GM18526 (cell line): ENCODE data around the gene HRH3.

Source experiments
- POLR2A ChIP-seq: IDR thresholded peaks from 3 replicates; pipeline ENCODE4 v1.6.1; 2011; ENCODE audit not compliant: insufficient read length; ENCODE audit errors: extremely low read depth

Gene HRH3

GRCh38 chr20:62219992-62220665 lies at the start of gene HRH3:
Gene HRH3, minus strand, starts transcription at chr20:62220278. Its CDS starts 308 bp downstream, at chr20:62219970.
- TF ChIP-seq POLR2A = no peak

DNA sequence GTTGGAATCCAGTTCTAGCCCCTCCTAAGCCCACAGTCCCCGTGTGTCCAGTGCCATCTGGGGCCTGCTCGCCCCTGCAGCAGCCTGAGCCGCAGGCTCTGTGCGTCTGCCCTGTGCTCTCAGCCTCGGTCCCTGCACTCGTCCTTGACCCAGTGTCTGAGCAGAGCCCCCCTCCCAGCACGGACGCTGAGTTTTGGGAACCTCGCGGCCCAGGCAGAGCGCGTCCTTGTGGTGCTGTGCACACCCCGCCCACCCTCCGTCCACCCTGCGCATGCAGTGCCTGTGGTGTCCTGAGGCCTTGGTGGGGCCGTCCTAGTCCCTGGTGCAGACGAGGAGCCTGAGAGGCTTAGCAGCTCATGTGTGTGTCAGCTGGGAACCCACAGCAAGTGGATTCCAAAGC lies 49.8 kb upstream of the HRH3 start:
- TF ChIP-seq POLR2A = no peak

- TF ChIP-seq POLR2A = no peak
Observed at GRCh38 chr20:62269378-62269777, 49.3 kb upstream of the HRH3 start.

- TF ChIP-seq POLR2A = no peak
Observed at GRCh38 chr20:62268228-62268900, 48.3 kb upstream of the HRH3 start.

DNA sequence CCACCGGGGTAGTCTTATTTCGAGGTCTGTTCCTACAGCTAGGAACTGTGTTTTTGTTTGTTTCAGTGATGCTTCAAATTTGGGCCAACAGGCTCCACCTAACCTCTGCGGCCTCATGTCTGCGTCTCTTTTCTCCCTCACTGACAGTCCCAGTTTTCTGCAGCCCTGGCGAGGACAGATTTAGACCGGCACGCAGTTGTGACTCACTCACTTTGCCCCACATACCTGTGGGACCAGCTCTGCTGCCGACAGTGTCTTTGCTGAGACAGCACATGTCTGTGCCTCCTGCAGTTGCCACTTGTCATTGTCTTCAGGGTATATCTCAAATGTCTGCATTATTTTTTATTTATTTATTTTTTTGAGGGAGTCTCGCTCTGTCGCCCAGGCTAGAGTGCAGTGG lies 47.5 kb upstream of the HRH3 start:
- TF ChIP-seq POLR2A = no peak

GRCh38 chr20:62266851-62267250 lies 46.8 kb upstream of the HRH3 start:
- TF ChIP-seq POLR2A = no peak

- no peak for TF ChIP-seq POLR2A
Observed at GRCh38 chr20:62266340-62266739, 46.3 kb upstream of the HRH3 start.

- no peak for TF ChIP-seq POLR2A
Observed at GRCh38 chr20:62265365-62265764, 45.3 kb upstream of the HRH3 start.

DNA sequence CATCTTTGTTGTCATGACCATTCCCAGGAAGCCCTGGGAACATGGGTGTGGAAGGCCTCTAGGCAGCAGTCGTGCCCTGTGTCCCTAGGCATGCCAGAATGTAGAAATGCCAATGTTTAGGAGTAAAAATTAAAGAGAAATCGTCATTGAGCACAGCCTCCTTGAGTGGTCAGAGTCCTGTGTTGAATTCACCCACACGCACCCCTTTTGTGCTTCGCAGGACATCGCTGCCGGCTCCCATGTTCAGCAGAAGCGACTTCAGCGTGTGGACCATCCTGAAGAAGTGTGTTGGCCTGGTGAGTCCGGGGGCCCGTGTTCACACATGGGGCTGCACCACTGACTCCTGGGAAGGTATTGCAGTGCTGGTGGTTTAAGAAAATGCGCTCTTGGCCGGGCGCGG lies 43.3 kb upstream of the HRH3 start:
- no peak for TF ChIP-seq POLR2A

GRCh38 chr20:62262064-62262463 lies 42.0 kb upstream of the HRH3 start:
- TF ChIP-seq POLR2A = no peak

- TF ChIP-seq POLR2A = no peak
Observed at GRCh38 chr20:62259294-62259565, 39.2 kb upstream of the HRH3 start.

DNA sequence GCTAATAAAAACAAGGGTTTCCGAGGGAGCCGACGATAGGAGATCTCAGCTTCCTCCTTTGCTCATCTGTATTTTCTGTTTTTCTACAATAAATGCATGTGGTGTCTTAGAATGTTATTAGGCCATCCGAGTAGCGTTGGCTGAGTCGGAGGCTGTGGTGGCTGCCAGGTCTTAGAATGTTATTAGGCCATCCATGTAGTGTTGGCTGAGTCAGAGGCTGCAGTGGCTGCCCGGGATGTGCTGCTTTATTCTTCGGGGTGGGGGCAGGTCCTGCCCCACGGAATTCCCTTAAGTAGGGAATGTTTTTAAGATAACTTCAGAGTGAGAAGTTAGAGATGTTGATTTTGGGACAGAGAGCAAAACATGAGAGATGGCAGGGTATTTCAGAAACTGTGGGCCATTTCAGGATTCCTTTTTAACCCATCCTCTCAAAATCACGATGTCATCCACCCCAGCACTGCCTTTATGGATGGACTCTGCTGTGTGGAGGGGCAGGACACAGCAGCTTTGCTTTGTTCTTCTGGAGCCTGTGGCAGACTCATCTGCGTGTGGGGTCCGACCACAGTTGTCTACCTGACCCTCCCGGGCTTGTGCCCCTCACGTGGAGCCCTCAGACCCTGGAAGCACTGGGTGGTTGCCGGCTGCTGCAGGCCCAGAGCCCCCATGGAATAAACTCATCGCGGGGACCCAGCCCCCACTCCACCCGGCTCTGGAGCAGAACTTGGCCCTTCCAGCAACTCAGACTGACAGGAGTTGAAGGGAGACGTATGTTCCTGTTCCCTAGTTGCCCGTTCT lies 38.6 kb upstream of the HRH3 start:
- TF ChIP-seq POLR2A = no peak

DNA sequence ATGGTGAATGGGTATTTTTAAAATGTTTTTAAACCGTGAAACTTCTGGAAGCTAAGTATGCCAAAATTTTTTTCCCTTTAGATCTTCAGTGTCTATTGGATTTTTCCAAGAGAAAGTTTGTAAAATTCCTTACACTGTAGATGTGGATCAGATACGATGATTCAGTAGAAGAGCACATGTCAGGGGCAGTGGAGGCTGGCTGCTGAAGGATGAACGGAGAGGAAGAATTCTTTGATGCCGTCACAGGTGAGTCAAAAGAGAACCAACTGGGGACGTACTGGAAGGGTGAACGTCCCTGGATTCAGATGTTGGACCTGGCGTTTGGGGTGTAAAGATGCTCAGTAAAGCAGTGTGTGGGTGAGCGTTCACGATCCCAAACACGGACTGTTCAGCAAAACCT lies 35.9 kb upstream of the HRH3 start:
- no peak for TF ChIP-seq POLR2A

GRCh38 chr20:62254021-62254724 lies 34.1 kb upstream of the HRH3 start:
- no peak for TF ChIP-seq POLR2A

- TF ChIP-seq POLR2A = no peak
Observed at GRCh38 chr20:62253398-62253797, 33.3 kb upstream of the HRH3 start.
